Uterine smooth muscle cell (primary cell): ENCODE data around the gene GATAD2B. TPM values are rescaled to one million over a fixed set of nuclear protein-coding genes. Genes with fewer than 3 reads are reported as not detected.

ENCODE experiments used
- total RNA-seq: library from RNA; depleted of rRNA; stranded (reverse); fragments of >200 nt; gene quantifications from 2 replicates; pipeline ENCODE4 v1.2.3, GENCODE V29; 2014

GATAD2B gene
- 2.9 and 3.6 TPM in 2 replicates for total RNA-seq

GRCh38 chr1:153922972-153923925, at the start of gene GATAD2B:
GATAD2B (minus strand) TSS chr1:153922972; CDS start chr1:153828347, 94,625 bp downstream.

DNA sequence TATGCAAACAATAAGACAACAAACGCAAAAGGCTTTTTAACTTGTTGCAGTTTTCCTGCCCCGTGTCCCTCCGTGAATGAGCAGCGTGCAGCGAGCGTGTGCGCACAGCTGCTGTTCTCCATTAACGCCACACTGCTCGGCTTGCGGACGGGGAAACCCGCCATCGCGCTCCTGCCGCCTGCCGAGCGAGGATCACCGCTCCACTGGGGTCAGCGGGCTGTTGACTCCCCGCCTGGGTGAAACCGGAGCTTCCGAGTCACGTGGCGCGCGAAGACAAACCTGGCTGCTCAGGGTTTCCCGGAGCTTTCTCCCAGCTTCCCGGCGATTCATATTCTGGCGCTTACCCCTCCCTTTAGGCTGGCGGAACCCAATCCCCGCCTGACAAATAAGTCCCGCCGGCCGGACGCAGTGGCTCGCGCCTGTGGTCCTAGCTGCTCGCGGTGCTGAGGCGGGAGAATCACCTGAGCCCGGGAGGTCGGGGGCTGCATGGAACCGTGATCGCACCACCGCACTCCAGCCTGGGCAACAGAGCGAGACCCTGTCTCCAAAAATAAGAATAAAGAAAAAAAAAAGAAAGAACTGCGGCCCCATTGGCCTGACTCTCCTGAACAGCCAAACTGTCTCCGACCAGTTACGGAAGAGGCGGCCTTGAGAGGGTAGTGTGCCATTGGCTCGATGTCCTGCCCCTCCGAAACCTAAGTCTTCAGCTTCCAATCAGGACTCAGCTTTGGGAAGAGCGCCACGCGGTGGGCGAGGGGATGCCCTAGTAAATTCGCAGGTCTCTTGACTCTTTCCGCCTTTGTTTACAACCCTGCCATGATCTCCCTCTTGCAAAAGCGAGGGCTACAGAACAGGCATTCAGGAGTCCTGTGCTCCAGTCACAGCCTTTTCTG, 44.6 kb upstream of the GATAD2B start, which contains the start of gene CREB3L4:
Gene CREB3L4 (plus strand): TSS at position 796 of the 893 bp plus-strand sequence. CDS start 624 bp downstream, outside the sequence.

DNA sequence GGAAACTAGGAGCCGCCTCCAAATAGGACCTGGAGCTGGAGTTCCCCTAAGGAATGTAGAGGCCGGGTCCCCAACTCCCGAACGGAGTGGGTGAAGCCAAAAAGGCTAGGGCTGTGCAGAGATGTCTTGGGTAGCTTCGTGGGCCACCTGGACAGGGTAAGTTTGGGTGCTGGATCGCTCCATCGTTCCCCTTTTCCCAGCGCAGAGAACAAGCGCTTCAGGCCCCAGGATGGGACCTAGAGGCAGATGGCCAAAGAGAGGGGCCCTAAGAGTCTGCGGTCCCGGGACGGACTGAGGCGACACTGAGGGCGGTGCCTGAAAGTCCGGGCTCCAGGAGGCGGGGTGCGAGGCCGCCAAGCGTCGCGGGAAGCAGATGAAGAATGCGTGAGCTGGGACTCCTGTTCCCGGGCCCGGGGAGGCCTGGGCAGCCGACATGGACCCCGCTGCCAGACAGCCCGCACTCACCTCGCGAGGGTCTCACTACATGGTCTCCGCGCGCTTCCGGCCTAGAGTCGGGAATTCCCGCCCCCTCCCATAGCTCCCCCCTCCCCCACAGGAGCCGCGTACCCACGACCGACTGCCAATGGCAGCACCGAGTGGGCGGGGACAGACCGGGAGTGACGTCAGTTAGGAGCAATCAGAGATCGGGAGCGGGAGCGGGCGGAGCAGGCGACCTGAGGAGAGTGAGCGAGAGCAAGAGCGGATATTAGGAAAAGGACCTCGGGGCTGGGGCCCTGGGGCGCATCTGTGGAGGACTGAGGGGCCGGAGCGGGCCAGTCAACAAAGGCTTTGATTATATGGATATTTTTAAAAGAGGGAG, 40.5 kb upstream of the GATAD2B start, which contains the start of gene SLC39A1:
Gene SLC39A1 (minus strand): TSS at position 508 of the 820 bp plus-strand sequence. CDS start 822 bp downstream, outside the sequence.

DNA sequence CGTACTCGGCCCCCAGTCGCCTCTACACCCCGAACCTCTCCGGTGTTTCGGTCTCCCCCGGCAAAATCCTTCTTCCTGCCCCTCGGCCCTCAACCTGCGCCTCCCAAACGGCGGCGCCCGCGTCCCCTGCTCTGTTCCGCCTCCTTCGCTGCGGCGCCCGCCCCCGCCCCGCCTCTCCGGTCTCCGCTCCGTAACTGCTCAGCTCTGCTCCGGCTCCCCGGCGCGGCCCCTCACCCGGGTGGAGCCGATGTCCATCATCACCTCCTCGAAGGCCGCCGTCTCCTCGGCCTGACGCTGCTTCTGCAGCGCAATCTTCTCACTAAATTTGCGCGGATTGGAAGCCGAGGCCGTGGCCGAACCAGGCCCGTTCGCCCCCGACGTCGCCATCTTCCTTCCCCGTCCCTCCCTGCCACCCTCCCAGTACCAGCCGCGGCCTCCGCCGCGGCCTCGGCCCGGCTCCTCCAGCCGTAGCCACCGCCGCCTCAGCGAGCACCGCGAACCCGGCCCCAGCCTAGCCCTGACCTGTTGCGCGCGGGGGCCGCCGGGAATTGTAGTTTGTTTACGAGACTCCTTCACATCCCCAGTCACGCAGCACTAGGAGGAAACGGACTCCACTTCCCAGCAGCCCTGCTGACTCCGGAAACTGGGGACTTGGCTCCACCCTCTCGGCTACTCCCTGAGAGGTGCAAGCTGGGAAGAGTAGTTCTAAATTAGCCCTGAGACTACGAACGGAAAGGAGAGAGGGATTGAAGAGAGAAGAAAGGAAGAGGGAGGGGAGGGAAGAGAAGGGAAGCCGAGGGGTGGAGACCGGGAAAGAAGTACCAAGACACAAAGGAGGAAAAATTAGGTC, 35.6 kb upstream of the GATAD2B start, which contains the start of gene CRTC2:
Gene CRTC2 (minus strand): TSS at position 502 of the 850 bp plus-strand sequence. CDS start 115 bp downstream, at position 387.

DNA sequence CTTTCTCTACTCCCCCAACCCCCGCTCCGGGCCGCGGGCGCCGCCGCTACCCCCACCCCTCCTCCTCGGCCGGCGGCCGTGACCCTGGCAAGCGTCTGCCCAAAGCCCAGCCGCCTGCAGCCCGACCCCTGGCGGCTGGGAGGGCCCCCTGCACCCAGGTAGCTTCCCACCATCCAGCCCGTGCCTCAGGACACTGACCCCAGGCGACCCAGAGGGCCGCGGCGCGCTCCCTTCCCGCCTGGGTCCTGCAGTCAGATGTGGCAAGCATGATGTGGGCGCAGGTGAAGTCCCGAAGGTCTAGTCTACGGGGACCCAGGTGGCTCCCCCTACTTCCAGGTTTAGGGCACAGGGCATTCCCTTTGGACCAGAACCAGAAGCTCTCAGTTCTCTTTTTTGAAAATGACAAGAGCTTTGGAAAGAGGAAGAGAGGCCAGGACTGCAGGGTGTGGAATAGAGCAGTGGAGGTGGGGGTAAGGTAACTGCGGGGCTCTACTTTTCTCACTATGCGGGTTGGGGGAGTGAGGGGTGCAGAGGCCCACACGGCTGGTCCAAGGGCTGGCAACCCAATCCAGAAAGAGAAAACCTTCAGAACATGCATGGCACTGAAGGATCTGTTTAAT, 24.0 kb upstream of the GATAD2B start, which contains the start of gene DENND4B:
Gene DENND4B (minus strand): TSS at position 97 of the 620 bp plus-strand sequence. CDS start 2,344 bp downstream, outside the sequence.

DNA sequence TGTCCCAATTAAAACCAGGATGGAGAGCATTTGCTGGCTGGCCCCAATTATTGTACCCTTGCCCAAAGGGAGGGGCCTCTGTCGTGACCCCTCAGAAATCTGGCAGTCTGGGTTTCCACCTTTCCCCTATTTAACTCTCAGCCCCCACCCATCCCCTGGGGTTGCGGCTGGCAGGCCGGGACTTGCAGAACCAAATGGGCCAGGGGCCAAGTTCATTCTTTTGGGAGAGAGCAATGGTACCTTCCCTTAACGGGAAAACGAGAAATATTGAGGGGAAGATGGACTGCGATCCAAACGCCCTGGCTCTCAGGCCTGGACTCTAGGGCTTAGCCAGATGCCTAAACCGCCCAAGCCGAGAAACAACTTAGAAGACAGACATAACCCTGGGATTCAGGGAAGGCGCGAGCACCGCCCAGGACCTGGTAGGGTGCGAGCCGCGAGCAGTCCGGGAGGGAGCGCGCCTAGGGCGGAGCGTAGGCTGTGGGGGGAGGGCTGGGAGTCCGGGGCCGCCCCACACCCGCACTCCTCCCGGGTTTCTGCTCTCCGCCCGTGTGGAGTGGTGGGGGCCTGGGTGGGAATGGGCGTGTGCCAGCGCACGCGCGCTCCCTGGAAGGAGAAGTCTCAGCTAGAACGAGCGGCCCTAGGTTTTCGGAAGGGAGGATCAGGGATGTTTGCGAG, 147.9 kb downstream of the GATAD2B start, which contains the start of gene SLC27A3:
Gene SLC27A3 (plus strand): TSS at position 628 of the 678 bp plus-strand sequence. CDS start 91 bp downstream, outside the sequence.

Other genes with a start within 250 kb of the GATAD2B start
- gene NPR1, start 244.3 kb downstream of the GATAD2B start, total RNA-seq: 1.1 and 4.1 TPM in 2 replicates
- 35.7 and 43.2 TPM in 2 replicates for gene INTS3, start 194.9 kb downstream of the GATAD2B start, total RNA-seq
- 6.6 and 13.0 TPM in 2 replicates for gene SLC27A3, start 147.6 kb downstream of the GATAD2B start, total RNA-seq
- 20.4 and 24.5 TPM in 2 replicates for gene DENND4B, start 23.7 kb upstream of the GATAD2B start, total RNA-seq
- gene CRTC2, start 35.6 kb upstream of the GATAD2B start, total RNA-seq: 2.5 and 3.6 TPM in 2 replicates
- 113 and 119 TPM in 2 replicates for gene SLC39A1, start 40.6 kb upstream of the GATAD2B start, total RNA-seq
- 7.7 and 10.4 TPM in 2 replicates for gene CREB3L4, start 44.9 kb upstream of the GATAD2B start, total RNA-seq
- gene JTB, start 54.7 kb upstream of the GATAD2B start, total RNA-seq: 88.4 and 123 TPM in 2 replicates
- gene RAB13, start 63.4 kb upstream of the GATAD2B start, total RNA-seq: 70.1 and 78.1 TPM in 2 replicates
- 516 and 1,068 TPM in 2 replicates for gene RPS27, start 67.8 kb upstream of the GATAD2B start, total RNA-seq
- under 0.01 and 0.12 TPM in 2 replicates for gene NUP210L, start 232.1 kb upstream of the GATAD2B start, total RNA-seq